ENCODE data around the gene APOL3.

APOL3 gene

GRCh38 chr22:36171941-36172340 lies 11.4 kb upstream of the APOL3 start:
- Histone ChIP-seq H3F3A (ENCODE audit: insufficient read depth, low read length) (no peaks in the 10 kb centered on the region; the same call in 1 of the 2 replicates), H3K4me2 (ENCODE audit: low read length) (no peak overlapping the region), H3K36me3 (ENCODE audit: insufficient read depth, low read length) (no peaks in the 10 kb centered on the region; the same call in 1 of the 2 replicates), H3K27me3 (ENCODE audit: insufficient read depth, low read length) (no peaks in the 10 kb centered on the region), H3K4me1 (ENCODE audit: insufficient read depth, low read length, severe bottlenecking) (peaks cover 3% of the 10 kb centered on the region), H4K20me1 (ENCODE audit: insufficient read depth, low read length) (no peaks in the 10 kb centered on the region), H3K9me2 (ENCODE audit: low read depth, low read length) (no peaks in the 10 kb centered on the region), H3K9me3 (ENCODE audit: low read length) (peaks cover 6% of the 10 kb centered on the region), H3K4me3 (ENCODE audit: low read depth, low read length, poor library complexity, severe bottlenecking) (no peak overlapping the region), H3K9ac (ENCODE audit: low read length) (no peak overlapping the region), H3K79me2 (ENCODE audit: insufficient read depth, low read length) (no peaks in the 10 kb centered on the region), H2AFZ (ENCODE audit: low read length) (no peak overlapping the region), H3K27ac (ENCODE audit: low read depth, low read length, poor library complexity, severe bottlenecking) (no peak overlapping the region)
- TF ChIP-seq EZH2 (IDR thresholded peaks at IDR 0.05; ENCODE audit: borderline replicate concordance, low read length) (no peak), CTCF (IDR thresholded peaks at IDR 0.05; ENCODE audit: low read length) (no peak)

- H2AFZ ChIP-seq (ENCODE audit: low read length): no peak overlapping the region
- no peak overlapping the region for H3K9ac ChIP-seq (ENCODE audit: low read length)
- no peaks in the 10 kb centered on the region for H4K20me1 ChIP-seq (ENCODE audit: insufficient read depth, low read length)
- no peak overlapping the region for H3K4me3 ChIP-seq (ENCODE audit: low read depth, low read length, poor library complexity, severe bottlenecking)
- H3K36me3 ChIP-seq (ENCODE audit: insufficient read depth, low read length): no peaks in the 10 kb centered on the region; the same call in 1 of the 2 replicates
- peaks cover 8% of the 10 kb centered on the region; the same call in 1 of the 2 replicates for H3F3A ChIP-seq (ENCODE audit: insufficient read depth, low read length)
- H3K27me3 ChIP-seq (ENCODE audit: insufficient read depth, low read length): no peaks in the 10 kb centered on the region
- H3K4me2 ChIP-seq (ENCODE audit: low read length): no peak overlapping the region; the same call in 1 of the 2 replicates
- H3K9me3 ChIP-seq (ENCODE audit: low read length): peaks cover 6% of the 10 kb centered on the region
- H3K4me1 ChIP-seq (ENCODE audit: insufficient read depth, low read length, severe bottlenecking): peaks cover 56% of the 10 kb centered on the region
- H3K9me2 ChIP-seq (ENCODE audit: low read depth, low read length): no peaks in the 10 kb centered on the region
- peak overlapping the region; percentile 4 for H3K27ac ChIP-seq (ENCODE audit: low read depth, low read length, poor library complexity, severe bottlenecking)
- no peaks in the 10 kb centered on the region for H3K79me2 ChIP-seq (ENCODE audit: insufficient read depth, low read length)
- TF ChIP-seq CTCF (IDR thresholded peaks at IDR 0.05; ENCODE audit: low read length) (no peak), EZH2 (IDR thresholded peaks at IDR 0.05; ENCODE audit: borderline replicate concordance, low read length) (no peak)
These were observed 6.1 kb upstream of the APOL3 start for GRCh38 chr22:36166518-36167220.

- Histone ChIP-seq H3F3A (ENCODE audit: insufficient read depth, low read length) (peaks cover 8% of the 10 kb centered on the region; the same call in 1 of the 2 replicates), H3K4me1 (ENCODE audit: insufficient read depth, low read length, severe bottlenecking) (peaks cover 62% of the 10 kb centered on the region), H3K27ac (ENCODE audit: low read depth, low read length, poor library complexity, severe bottlenecking) (peak overlapping the region; percentile 97), H3K4me2 (ENCODE audit: low read length) (no peak overlapping the region), H3K9ac (ENCODE audit: low read length) (no peak overlapping the region), H3K4me3 (ENCODE audit: low read depth, low read length, poor library complexity, severe bottlenecking) (no peak overlapping the region), H3K27me3 (ENCODE audit: insufficient read depth, low read length) (no peaks in the 10 kb centered on the region), H3K36me3 (ENCODE audit: insufficient read depth, low read length) (no peaks in the 10 kb centered on the region; the same call in 1 of the 2 replicates), H4K20me1 (ENCODE audit: insufficient read depth, low read length) (no peaks in the 10 kb centered on the region), H3K9me2 (ENCODE audit: low read depth, low read length) (no peaks in the 10 kb centered on the region), H3K79me2 (ENCODE audit: insufficient read depth, low read length) (no peaks in the 10 kb centered on the region), H3K9me3 (ENCODE audit: low read length) (peaks cover 6% of the 10 kb centered on the region), H2AFZ (ENCODE audit: low read length) (no peak overlapping the region)
- TF ChIP-seq EZH2 (IDR thresholded peaks at IDR 0.05; ENCODE audit: borderline replicate concordance, low read length) (no peak), CTCF (IDR thresholded peaks at IDR 0.05; ENCODE audit: low read length) (no peak)
These were observed 5.5 kb upstream of the APOL3 start for GRCh38 chr22:36166086-36166485.
